Uterus (tissue), 2 donors: Measurements from ENCODE around the gene SLCO1B1.

Source experiments
- POLR2A ChIP-seq, 2 donors: fragments of 450-650 bp; IDR thresholded peaks; one replicate each; pipeline ENCODE4 v1.6.1; 2016; ENCODE audit warnings: antibody characterized with exemption in 2 of 2, mild to moderate bottlenecking in 1 of 2, moderate library complexity in 1 of 2
- TF ChIP-seq, protein P1 (sequence below), 4 experiments: fragments of 200-600 bp in 2 of 4; fragments of 450-650 bp in 2 of 4; sonication (generic) in 2 of 4; IDR thresholded peaks; one replicate each; pipeline ENCODE4 v1.5.1; 2016 to 2019; ENCODE audit warnings: antibody characterized with exemption in 4 of 4, mild to moderate bottlenecking in 2 of 4, moderate library complexity in 1 of 4

GRCh38 chr12:21151184-21151583, 20.2 kb downstream of the SLCO1B1 start:
- TF ChIP-seq POLR2A (IDR thresholded peaks at IDR 0.05): no peak
- TF ChIP-seq, protein P1, sequence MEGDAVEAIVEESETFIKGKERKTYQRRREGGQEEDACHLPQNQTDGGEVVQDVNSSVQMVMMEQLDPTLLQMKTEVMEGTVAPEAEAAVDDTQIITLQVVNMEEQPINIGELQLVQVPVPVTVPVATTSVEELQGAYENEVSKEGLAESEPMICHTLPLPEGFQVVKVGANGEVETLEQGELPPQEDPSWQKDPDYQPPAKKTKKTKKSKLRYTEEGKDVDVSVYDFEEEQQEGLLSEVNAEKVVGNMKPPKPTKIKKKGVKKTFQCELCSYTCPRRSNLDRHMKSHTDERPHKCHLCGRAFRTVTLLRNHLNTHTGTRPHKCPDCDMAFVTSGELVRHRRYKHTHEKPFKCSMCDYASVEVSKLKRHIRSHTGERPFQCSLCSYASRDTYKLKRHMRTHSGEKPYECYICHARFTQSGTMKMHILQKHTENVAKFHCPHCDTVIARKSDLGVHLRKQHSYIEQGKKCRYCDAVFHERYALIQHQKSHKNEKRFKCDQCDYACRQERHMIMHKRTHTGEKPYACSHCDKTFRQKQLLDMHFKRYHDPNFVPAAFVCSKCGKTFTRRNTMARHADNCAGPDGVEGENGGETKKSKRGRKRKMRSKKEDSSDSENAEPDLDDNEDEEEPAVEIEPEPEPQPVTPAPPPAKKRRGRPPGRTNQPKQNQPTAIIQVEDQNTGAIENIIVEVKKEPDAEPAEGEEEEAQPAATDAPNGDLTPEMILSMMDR (IDR thresholded peaks at IDR 0.05): no peak
